ENCODE data around the gene RPS25.

DNA sequence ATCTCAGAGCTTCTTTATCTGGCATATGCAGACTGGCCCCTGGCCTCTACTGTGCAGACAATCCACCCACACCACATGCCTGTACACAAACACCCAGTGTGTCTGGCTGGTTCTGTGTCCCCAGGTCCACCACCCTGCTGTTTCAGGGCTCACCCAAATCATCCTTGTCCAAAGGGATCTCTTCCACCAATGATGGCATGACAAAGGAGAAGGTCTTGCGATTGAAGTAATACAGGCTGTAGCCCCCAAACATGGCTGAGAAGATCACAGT lies 10.9 kb upstream of the RPS25 start:
- TF ChIP-seq CTCF (IDR thresholded peaks at IDR 0.05; ENCODE audit: low read depth, low read length, poor library complexity, severe bottlenecking) (no peak), EZH2phosphoT487 (IDR thresholded peaks at IDR 0.05; ENCODE audit: borderline replicate concordance, low read length) (no peak)

All from DOHH2 (cell line).